Measurements from ENCODE around the gene IVL. TPM values are rescaled to one million over a fixed set of nuclear protein-coding genes. Genes with fewer than 3 reads are reported as not detected.

IVL gene
- polyA plus RNA-seq, 1 of the 3 experiments (the other 2 are of a cell fraction), result 0.64 TPM

- WGBS (ENCODE audit: low lambda C conversion rate), result 12% methylated on average over 5 of the region's 5 CpGs
- Histone ChIP-seq H3K4me3 (ENCODE audit: low read depth in 2 of 2, low read length in 1 of 2) (no peak overlapping the region), H3K36me3 (replicated peaks in 1 of 2; ENCODE audit: control insufficient read depth in 1 of 2, insufficient read depth in 2 of 2, low read length in 1 of 2) (peaks cover 0 to 4% of the 10 kb centered on the region in 2 experiments), H3K27ac (ENCODE audit: low read depth in 2 of 2, low read length in 1 of 2) (no peak overlapping the region), H3F3A (replicated peaks; ENCODE audit: insufficient read depth) (peaks cover 3% of the 10 kb centered on the region), H3K27me3 (ENCODE audit: insufficient read depth) (no peaks in the 10 kb centered on the region), H3K79me2 (ENCODE audit: insufficient read depth) (no peaks in the 10 kb centered on the region), H2AFZ (ENCODE audit: low read depth) (no peak overlapping the region), H4K20me1 (ENCODE audit: insufficient read depth) (no peaks in the 10 kb centered on the region), H3K4me1 (ENCODE audit: control insufficient read depth in 1 of 2, insufficient read depth in 2 of 2, low read depth in 1 of 2, low read length in 1 of 2) (peaks cover 0 to 4% of the 10 kb centered on the region in 2 experiments; a peak in 2 of 4 replicates), H3K9ac (no peak overlapping the region), H3K4me2 (no peak overlapping the region), H3K9me3 (no peaks in the 10 kb centered on the region; the same call in 1 of the 2 replicates), H3K9me2 (no peaks in the 10 kb centered on the region)
- CTCF ChIA-PET, result no interaction called here
- POLR2A ChIA-PET, result no interaction called here
- TF ChIP-seq, protein P1, sequence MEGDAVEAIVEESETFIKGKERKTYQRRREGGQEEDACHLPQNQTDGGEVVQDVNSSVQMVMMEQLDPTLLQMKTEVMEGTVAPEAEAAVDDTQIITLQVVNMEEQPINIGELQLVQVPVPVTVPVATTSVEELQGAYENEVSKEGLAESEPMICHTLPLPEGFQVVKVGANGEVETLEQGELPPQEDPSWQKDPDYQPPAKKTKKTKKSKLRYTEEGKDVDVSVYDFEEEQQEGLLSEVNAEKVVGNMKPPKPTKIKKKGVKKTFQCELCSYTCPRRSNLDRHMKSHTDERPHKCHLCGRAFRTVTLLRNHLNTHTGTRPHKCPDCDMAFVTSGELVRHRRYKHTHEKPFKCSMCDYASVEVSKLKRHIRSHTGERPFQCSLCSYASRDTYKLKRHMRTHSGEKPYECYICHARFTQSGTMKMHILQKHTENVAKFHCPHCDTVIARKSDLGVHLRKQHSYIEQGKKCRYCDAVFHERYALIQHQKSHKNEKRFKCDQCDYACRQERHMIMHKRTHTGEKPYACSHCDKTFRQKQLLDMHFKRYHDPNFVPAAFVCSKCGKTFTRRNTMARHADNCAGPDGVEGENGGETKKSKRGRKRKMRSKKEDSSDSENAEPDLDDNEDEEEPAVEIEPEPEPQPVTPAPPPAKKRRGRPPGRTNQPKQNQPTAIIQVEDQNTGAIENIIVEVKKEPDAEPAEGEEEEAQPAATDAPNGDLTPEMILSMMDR (IDR thresholded peaks at IDR 0.05), result no peak
- no peak for TF ChIP-seq CHD2 (IDR thresholded peaks at IDR 0.05; ENCODE audit: low read length, partially characterized antibody)
- TF ChIP-seq, protein P2, sequence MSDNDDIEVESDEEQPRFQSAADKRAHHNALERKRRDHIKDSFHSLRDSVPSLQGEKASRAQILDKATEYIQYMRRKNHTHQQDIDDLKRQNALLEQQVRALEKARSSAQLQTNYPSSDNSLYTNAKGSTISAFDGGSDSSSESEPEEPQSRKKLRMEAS (IDR thresholded peaks at IDR 0.05; ENCODE audit: low read depth), result no peak
- TF ChIP-seq ZBTB33 (IDR thresholded peaks at IDR 0.05; ENCODE audit: borderline replicate concordance, low read depth), result no peak
- no peak for TF ChIP-seq MXI1 (IDR thresholded peaks at IDR 0.05; ENCODE audit: low read depth, low read length)
- TF ChIP-seq SIN3A (IDR thresholded peaks at IDR 0.05; ENCODE audit: borderline replicate concordance, low read depth, low read length), result no peak
- no peak for TF ChIP-seq RFX5 (IDR thresholded peaks at IDR 0.05; ENCODE audit: low read length)
- no peak for TF ChIP-seq TCF12 (IDR thresholded peaks at IDR 0.05)
- no peak for TF ChIP-seq JUND (IDR thresholded peaks at IDR 0.05)
- no peak for TF ChIP-seq REST (IDR thresholded peaks at IDR 0.05; ENCODE audit: low read depth, low read length)
- TF ChIP-seq TEAD4 (IDR thresholded peaks at IDR 0.05; ENCODE audit: borderline replicate concordance, insufficient read depth), result no peak
- TF ChIP-seq NRF1 (IDR thresholded peaks at IDR 0.05; ENCODE audit: low read depth, low read length), result no peak
- TF ChIP-seq MEF2A (IDR thresholded peaks at IDR 0.05; ENCODE audit: borderline replicate concordance, low read depth), result no peak
- TF ChIP-seq GATA2 (CRISPR knock-in tag; IDR thresholded peaks at IDR 0.05), result no peak
- no peak for TF ChIP-seq FOXM1 (IDR thresholded peaks at IDR 0.05; ENCODE audit: low read depth)
- no peak for TF ChIP-seq NFIC (IDR thresholded peaks at IDR 0.05; ENCODE audit: borderline replicate concordance)
- TF ChIP-seq USF1 (IDR thresholded peaks at IDR 0.05; ENCODE audit: borderline replicate concordance, low read depth), result no peak
- no peak for TF ChIP-seq POLR2AphosphoS5 (IDR thresholded peaks at IDR 0.05; ENCODE audit: low read depth, low read length)
- no peak for TF ChIP-seq EZH2phosphoT487 (IDR thresholded peaks at IDR 0.05; ENCODE audit: borderline replicate concordance, low read depth)
- TF ChIP-seq PBX3 (IDR thresholded peaks at IDR 0.05), result no peak
- DNase-seq, result no peak
Observed at GRCh38 chr1:152912900-152913299, 4.6 kb downstream of the IVL start.
